Motor neuron (in vitro differentiated cells): ENCODE results near the gene LMNB1. TPM values are rescaled to one million over a fixed set of nuclear protein-coding genes. Genes with fewer than 3 reads are reported as not detected.

Experiments used
- ATAC-seq, 8 experiments: fragments of 200-7000 bp; cut with Tn5 transposase; replicated peaks in 6 of 8; 2 replicates each; pipeline ENCODE4 v1.8.0; 2021; ENCODE audit warnings: mild to moderate bottlenecking in 8 of 8, moderate library complexity in 8 of 8
- H3K27ac ChIP-seq, 2 donors: fragments of 250-450 bp; sonication (Bioruptor Pico); 2 replicates each; pipeline ENCODE4 v1.9.0; 2021; ENCODE audit warnings: antibody characterized with exemption in 2 of 2, mild to moderate bottlenecking in 2 of 2, moderate library complexity in 1 of 2
- H3K4me1 ChIP-seq, 2 donors: fragments of 250-450 bp; sonication (Bioruptor Pico); replicated peaks in 1 of 2; 2 replicates each; pipeline ENCODE4 v1.6.1; 2021; ENCODE audit warnings: antibody characterized with exemption in 2 of 2, mild to moderate bottlenecking in 2 of 2, moderate library complexity in 1 of 2
- H3K4me3 ChIP-seq, 5 donors: fragments of 250-450 bp; sonication (Bioruptor Pico); 2 replicates each; pipeline ENCODE4 v1.9.0; 2021; ENCODE audit warnings: antibody characterized with exemption in 5 of 5, mild to moderate bottlenecking in 5 of 5, moderate library complexity in 4 of 5
- WGBS, 10 experiments: fragments of 450-650 bp; shearing (Covaris generic); methylation state at CpG; one replicate each; pipeline ENCODE4 v1.0.0; 2022; 5-methylcytosine and 5-hydroxymethylcytosine counted together
- in situ Hi-C, 9 experiments: fragments of 400-800 bp; cut with MboI; loops; one replicate each; pipeline ENCODE4 v1.15.0; 2021; ENCODE audit warnings: low sequenced_read_pairs in 9 of 9, low pct_unique_long_range_greater_than_20kb in 2 of 9; ENCODE audit not compliant: unreplicated experiment in 9 of 9
- total RNA-seq, 8 experiments: library from RNA; unstranded; fragments of 300-600 nt; gene quantifications; 2 replicates each; pipeline versions ENCODE4 v1.2.3 to v1.2.4, GENCODE V29; 2022

LMNB1 gene
- total RNA-seq, 8 experiments from 2014 or later, result 1.2 to 240 (median 46.8) TPM

- H3K27ac ChIP-seq, result no peak overlapping the region
- 73 to 100% (median 86%) methylated on average over 1 to 8 of the region's 8 CpGs; no CpG with 5 or more reads in 4 of the 10 experiments for WGBS, 10 experiments
- peaks cover 23 to 34% of the 10 kb centered on the region in 2 donors for H3K4me1 ChIP-seq
- in situ Hi-C loops, result no loop called here
- ATAC-seq, result no peak
- no peak overlapping the region for H3K4me3 ChIP-seq
Observed at GRCh38 chr5:126855266-126855665, 78.3 kb downstream of the LMNB1 start.

GRCh38 chr5:126857472-126858410, 80.8 kb downstream of the LMNB1 start:
- in situ Hi-C loops, result no loop called here
- 41 to 93% (median 77%) methylated on average over 2 to 8 of the region's 13 CpGs; no CpG with 5 or more reads in 1 of the 10 experiments for WGBS, 10 experiments
- peak in 2 of 8 experiments; percentile 22 to 26 for ATAC-seq
- Histone ChIP-seq H3K27ac (no peak overlapping the region), H3K4me1 (peaks cover 10% of the 10 kb centered on the region in 2 donors), H3K4me3 (no peak overlapping the region)

DNA sequence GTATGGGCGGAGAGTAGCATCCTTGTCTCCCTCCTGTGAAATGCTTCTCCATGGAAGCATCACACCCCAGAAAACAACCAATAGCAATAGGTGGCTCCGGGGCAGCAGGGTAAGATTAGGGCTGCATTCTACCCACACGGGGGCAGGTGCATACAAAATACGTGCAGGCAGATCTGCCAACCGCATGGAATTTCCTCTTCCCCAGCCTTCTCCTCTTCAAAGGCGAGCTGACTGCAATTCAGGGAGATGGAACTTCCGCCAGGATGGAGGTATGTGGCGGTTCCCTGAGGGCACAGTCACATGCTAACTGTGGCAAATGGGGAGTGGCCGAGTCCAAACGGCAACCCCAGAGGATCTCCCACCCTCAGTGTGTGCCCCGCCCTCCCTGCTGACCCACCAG, 81.5 kb downstream of the LMNB1 start:
- peaks cover 6% of the 10 kb centered on the region in 2 donors for H3K4me1 ChIP-seq
- H3K4me3 ChIP-seq, result no peak overlapping the region
- no peak for ATAC-seq
- in situ Hi-C loops, result no loop called here
- 75 to 100% (median 85%) methylated on average over 1 to 4 of the region's 11 CpGs; no CpG with 5 or more reads in 5 of the 10 experiments for WGBS, 10 experiments
- H3K27ac ChIP-seq, result no peak overlapping the region

- H3K27ac ChIP-seq, result no peak overlapping the region
Observed at GRCh38 chr5:126863402-126863801, 86.5 kb downstream of the LMNB1 start.

DNA sequence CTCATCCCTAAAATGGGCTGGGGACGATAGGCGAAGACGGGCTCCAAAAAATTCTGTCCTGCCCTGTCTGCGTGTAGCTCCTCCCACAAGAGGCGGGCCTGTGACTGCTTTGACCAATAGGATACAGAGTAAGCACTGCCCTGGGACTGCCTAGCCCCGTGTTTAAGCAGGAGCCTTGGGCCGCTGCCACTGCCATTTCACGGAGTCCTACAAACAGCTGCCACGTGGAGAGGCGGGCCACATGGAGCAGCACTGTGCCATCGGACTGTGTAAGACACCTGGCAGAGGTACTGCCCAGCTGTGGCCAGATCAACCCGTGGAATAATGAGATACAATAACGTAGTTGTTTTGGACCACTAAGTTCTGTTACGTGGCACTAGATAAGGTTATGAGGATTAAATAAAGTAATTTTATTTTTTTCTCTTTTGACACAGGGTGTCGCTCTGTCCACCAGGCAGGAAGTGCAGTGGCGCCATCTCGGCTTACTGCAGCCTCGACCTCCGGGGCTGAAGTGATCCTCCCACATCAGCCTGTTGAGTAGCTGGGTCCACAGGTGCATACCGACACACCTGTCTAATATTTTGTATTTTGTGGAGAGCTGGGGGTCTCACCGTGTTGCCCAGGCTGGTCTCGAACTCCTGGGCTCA, 87.2 kb downstream of the LMNB1 start:
- no peak for ATAC-seq
- H3K4me1 ChIP-seq, result peaks cover 9 to 13% of the 10 kb centered on the region in 2 donors
- in situ Hi-C loops, result no loop called here
- no peak overlapping the region for H3K27ac ChIP-seq
- no peak overlapping the region for H3K4me3 ChIP-seq
- WGBS, 10 experiments, result 89 to 100% (median 95%) methylated on average over 1 to 11 of the region's 22 CpGs; no CpG with 5 or more reads in 4 of the 10 experiments

More at GRCh38 chr5:126863402-126863801, 86.5 kb downstream of the LMNB1 start:
- Histone ChIP-seq H3K4me3 (no peak overlapping the region), H3K4me1 (peaks cover 6 to 10% of the 10 kb centered on the region in 2 donors)
- WGBS, 10 experiments, result 67 to 100% (median 89%) methylated on average over 1 to 4 of the region's 4 CpGs; no CpG with 5 or more reads in 1 of the 10 experiments
- ATAC-seq, result no peak
- in situ Hi-C loops, result no loop called here

DNA sequence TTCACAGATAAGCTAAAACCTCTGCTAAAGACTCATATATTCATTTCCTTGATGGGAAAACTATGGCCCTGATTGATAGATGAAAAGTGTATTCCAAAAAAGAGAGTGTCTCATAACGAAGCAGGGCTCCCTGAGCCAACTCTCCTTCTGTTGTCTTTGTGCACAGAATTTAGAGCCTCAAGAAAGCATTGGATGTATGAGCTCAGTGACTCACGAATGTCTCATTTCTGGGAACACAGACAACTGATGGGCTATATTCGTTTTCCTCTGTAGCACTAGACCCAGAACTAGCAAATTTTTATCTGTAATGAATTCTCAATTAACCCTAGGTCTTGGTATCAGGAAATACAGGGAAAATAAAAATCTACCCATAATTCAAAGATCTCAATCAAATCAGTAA, 88.4 kb downstream of the LMNB1 start:
- 2 to 86% (median 63%) methylated on average over 2 to 3 of the region's 3 CpGs; no CpG with 5 or more reads in 1 of the 10 experiments for WGBS, 10 experiments
- Histone ChIP-seq H3K4me1 (peaks cover 14 to 20% of the 10 kb centered on the region in 2 donors), H3K27ac (no peak overlapping the region), H3K4me3 (no peak overlapping the region)
- in situ Hi-C loops, result no loop called here
- peak in 2 of 8 experiments; percentile 5 to 19 for ATAC-seq

GRCh38 chr5:126866851-126867636, 90.1 kb downstream of the LMNB1 start:
- ATAC-seq, result no peak
- in situ Hi-C loops, result no loop called here
- 83 to 100% (median 93%) methylated on average over 1 to 4 of the region's 8 CpGs; no CpG with 5 or more reads in 4 of the 10 experiments for WGBS, 10 experiments
- Histone ChIP-seq H3K4me1 (peaks cover 14 to 20% of the 10 kb centered on the region in 2 donors), H3K4me3 (no peak overlapping the region), H3K27ac (peak overlapping the region in 1 of 2 donors; percentile 94)

- Histone ChIP-seq H3K4me3 (peak overlapping the region; percentile 22 to 39 (median 34)), H3K27ac (peak overlapping the region; percentile 76 to 94), H3K4me1 (peaks cover 14 to 20% of the 10 kb centered on the region in 2 donors)
- ATAC-seq, result peak in 5 of 8 experiments; percentile 83 to 89 (median 84)
- in situ Hi-C loops, result no loop called here
- 0 to 100% (median 29%) methylated on average over 1 to 7 of the region's 11 CpGs for WGBS, 10 experiments
Observed at GRCh38 chr5:126868338-126869004, 91.5 kb downstream of the LMNB1 start.

GRCh38 chr5:126869005-126869451, 92.1 kb downstream of the LMNB1 start:
- WGBS, 10 experiments, result 1 to 23% (median 6%) methylated on average over 3 to 22 of the region's 22 CpGs; no CpG with 5 or more reads in 3 of the 10 experiments
- H3K4me3 ChIP-seq, result peak overlapping the region; percentile 22 to 39 (median 34)
- peak; percentile 74 to 99 (median 80) for ATAC-seq
- peaks cover 14 to 20% of the 10 kb centered on the region in 2 donors for H3K4me1 ChIP-seq
- in situ Hi-C loops, result no loop called here
- peak overlapping the region; percentile 76 to 94 for H3K27ac ChIP-seq

GRCh38 chr5:126871441-126871840, 94.5 kb downstream of the LMNB1 start:
- Histone ChIP-seq H3K4me3 (no peak overlapping the region), H3K4me1 (peaks cover 34 to 41% of the 10 kb centered on the region in 2 donors), H3K27ac (no peak overlapping the region)
- in situ Hi-C loops, result no loop called here
- no peak for ATAC-seq
- WGBS, 10 experiments, result 80 to 100% (median 99%) methylated on average over 1 to 5 of the region's 6 CpGs; no CpG with 5 or more reads in 2 of the 10 experiments

GRCh38 chr5:126872561-126873354, 95.8 kb downstream of the LMNB1 start:
- Histone ChIP-seq H3K27ac (no peak overlapping the region), H3K4me3 (no peak overlapping the region), H3K4me1 (peaks cover 47 to 51% of the 10 kb centered on the region in 2 donors)
- 28 to 100% (median 86%) methylated on average over 1 to 10 of the region's 11 CpGs for WGBS, 10 experiments
- peak in 2 of 8 experiments; percentile 11 to 14 for ATAC-seq
- in situ Hi-C loops, result no loop called here
